NCI-H2081 (cell line): ENCODE results near the gene CLMP.
"Not testable (repeated sequence)": the region's sequence is repeated elsewhere in the genome, so short reads cannot be mapped to it uniquely, and the experiment has no call there.

ENCODE experiments used
- DNase-seq, 2 experiments: peaks; one replicate each; lab custom pipeline; 2025; lab: John Stamatoyannopoulos, UW

Gene CLMP

DNA sequence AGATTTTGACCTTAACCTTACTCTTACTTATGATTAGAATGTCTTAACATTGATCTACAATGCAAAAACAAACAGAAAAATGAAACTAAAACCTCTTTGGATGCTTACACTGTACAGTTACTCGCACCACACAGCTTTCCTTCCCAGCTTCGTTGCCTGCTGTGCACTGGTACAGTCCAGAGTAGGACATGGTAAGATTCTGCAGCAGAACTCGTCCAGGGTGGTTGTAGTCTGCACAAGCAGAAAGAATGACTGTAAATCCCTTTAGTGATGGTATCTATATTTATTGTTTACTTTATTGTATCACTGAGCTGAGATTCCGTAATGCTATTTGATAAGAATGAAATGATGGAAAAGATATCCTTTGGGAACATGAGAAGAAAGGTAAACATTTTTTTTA lies 112.1 kb downstream of the CLMP start:
- no peak for DNase-seq

- DNase-seq: no peak
Measured at GRCh38 chr11:123080015-123080414, 115.0 kb downstream of the CLMP start.

- DNase-seq: no peak
Measured at GRCh38 chr11:123076484-123076883, 118.6 kb downstream of the CLMP start.

DNA sequence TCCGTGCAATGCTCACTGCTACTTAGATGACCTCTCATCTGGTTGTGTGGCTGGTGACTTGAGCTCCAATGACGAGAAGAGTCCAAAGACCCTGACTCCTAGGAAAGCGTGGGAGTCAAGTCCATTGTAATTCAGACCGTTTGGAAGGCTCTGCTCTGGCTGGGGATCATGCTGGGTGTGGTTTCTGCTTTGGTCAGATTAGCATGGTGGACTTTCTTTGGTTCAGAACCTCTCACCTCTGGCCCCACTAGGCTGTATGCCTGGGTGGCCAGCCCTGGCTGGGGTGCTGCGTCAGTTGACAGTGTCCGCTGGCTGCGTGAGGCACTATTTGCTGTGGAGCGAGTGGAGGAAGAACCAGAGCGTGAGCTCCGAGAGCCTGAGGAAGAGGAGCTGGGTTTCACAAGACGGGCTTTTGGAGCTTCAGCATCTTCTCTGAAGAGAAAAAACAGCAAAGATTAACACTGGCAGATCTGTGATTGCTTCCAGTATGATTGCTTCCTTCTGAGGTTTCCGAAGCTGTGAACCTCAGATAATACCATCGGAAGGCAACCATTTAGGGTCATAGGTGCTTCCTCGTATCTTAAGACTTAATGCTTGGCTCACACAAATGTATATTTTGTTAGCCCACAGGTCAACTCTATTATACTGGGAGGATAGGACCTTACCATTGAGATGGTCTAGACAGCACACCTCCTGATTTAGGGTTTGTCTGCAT lies 121.5 kb downstream of the CLMP start:
- DNase-seq: no peak

DNA sequence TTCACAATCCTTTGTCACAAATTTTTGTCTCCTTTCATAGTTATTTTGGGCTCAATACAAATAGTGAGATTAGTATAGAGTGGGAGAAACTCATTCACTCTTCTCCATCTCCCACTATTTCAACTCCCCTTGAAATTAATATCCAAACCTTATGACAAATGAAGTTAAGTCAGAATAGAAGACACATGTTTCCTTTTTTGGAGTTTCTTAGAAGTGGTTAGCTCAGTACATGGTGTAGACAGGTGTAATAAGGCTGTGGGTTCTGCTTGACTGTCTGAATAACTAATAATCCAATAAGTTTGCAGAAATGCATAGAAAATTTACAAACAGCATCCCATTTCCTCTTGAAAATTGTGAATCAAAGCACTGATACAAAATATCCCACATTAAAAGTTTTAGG lies 122.3 kb downstream of the CLMP start:
- no peak for DNase-seq

- peak in 1 of 2 experiments; percentile 29 for DNase-seq
Measured at GRCh38 chr11:123072332-123072761, 122.7 kb downstream of the CLMP start.

GRCh38 chr11:123069908-123070821 lies 124.9 kb downstream of the CLMP start:
- no peak for DNase-seq

DNA sequence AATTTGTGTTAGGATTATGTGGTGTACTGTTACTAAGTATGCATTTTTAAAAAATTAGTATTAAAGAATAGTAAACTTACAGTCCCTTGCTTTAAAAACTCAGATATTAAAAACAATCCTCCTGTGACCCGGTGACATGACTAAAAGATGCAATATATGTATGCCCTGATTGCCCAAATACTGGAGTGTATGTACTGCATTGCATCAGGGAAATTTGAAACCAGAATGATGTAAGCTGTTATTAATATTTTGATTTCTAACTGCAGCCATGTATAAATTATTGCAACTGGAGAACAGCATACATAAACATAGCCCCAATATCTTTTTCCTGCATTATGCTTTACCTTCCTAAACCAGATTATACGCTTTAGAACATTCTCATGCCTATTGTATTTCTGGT lies 129.4 kb downstream of the CLMP start:
- DNase-seq: no peak

DNA sequence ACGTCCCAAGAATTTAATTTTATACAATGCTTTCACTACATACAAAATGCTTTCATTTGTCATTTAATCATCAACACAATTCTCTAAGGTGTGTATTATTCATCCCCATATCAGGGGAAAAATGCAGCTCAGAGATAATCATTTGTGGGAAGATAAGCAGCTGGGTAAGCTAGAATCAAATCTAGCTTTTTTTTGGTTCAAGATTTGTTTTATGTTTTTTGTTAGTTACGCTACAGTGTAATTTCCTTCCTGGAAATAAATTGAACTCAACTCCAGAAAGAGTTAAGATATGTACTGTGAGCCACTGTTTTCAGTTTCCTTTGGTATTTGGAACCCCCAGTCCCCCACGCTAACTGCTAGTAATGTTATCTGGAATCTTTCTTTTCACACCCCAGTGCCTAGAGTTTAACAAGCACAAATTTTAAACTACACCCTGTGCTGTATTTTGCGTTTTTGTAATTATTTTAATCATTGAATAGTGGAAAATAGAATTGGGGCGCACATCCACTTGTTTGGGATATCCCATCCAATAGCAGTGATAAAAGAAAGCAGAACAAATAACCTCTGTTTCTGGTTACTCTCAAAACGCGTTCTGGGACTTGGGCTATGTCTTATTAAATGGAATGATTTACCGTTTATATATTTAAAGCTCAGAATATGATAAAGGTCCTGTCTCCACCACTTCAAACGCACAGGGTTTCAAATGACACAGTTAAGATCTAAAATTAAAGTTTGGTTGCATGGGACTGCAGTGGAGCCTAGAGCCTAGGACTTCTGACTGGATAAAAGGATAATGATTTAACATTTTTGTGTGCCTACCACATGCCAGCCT lies 131.0 kb downstream of the CLMP start:
- DNase-seq: no peak

- DNase-seq: peak; percentile 66 to 78
Measured at GRCh38 chr11:123062892-123063825, 131.9 kb downstream of the CLMP start.

- peak; percentile 100 for DNase-seq
Measured at GRCh38 chr11:123062158-123062891, 132.7 kb downstream of the CLMP start.

GRCh38 chr11:123061403-123062157 lies 133.5 kb downstream of the CLMP start, which contains the start of gene HSPA8:
TSS of gene HSPA8 (minus strand) at chr11:123062136. CDS start at chr11:123061324, 812 bp downstream.
- peak; percentile 61 to 85 for DNase-seq

DNA sequence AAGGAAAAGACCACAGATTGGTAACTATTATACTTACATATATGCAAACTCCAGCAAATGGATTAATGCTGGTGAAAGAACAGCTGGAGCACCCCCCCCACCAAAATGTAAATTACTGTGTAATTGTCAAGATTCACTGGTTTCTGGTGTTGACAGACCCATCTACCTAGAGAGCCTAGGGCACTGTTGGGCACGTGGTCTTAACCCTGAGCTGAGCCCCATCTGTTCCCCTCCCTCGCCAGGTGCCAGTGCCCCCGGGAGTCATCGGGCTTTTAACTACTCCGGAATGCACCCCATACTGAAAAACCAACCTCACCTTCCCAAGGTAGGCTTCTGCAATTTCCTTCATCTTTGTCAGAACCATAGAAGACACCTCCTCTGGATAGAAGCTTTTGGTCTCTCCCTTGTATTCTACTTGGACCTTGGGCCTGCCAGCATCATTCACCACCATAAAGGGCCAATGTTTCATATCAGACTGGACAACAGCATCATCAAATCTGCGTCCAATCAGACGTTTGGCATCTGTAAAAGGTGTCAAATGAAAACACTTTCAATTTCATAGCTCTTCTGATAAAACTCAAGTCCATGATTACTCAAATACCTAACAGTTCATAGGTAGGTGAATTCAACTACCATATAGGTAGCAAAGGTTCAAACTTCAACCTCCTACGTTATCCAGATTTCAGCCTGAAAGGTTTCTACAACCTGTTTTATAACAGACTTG lies 134.6 kb downstream of the CLMP start:
- DNase-seq: peak; percentile 36 to 57

GRCh38 chr11:123059041-123059920 lies 135.8 kb downstream of the CLMP start:
- DNase-seq: not testable (repeated sequence)

DNA sequence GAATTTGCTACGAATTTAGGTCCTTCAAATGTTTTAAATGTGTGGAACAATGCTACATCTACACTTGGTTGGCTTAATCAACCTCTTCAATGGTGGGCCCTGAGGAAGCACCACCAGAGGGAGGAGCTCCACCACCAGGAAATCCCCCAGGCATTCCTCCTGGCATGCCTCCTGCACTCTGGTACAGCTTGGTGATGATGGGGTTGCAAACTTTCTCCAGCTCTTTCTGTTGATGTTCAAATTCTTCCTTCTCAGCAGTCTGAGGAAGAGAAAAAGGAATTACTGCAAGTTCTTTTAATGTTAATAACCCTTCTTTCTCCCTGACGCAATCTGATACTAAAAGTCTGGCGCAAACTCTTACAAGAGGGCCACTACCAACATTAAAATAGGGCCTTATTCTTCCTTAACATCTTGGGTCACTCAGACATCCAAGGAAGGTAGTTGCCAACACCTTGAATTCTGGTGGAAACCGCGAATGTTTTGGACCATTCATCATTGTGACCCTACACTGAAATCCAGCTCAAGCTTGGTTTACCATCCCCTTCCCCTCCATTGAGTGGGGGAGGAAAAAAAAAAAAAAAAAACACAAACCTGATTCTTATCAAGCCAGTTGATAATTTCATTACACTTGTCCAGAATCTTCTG lies 137.3 kb downstream of the CLMP start:
- DNase-seq: no peak

GRCh38 chr11:123056835-123057491 lies 138.1 kb downstream of the CLMP start:
- no peak for DNase-seq
